OCI-LY7 (cell line): ENCODE measurements around the gene HCAR2. TPM values are rescaled to one million over a fixed set of nuclear protein-coding genes. Genes with fewer than 3 reads are reported as not detected.

Experiments used
- BruUV-seq: library from RNA; stranded (reverse); fragments of 400-500 nt; replicated peaks from 2 replicates; lab custom pipeline; 2021; lab: Mats Ljungman, UMichigan
- CTCF ChIA-PET: fragments of 300-600 bp; sonication (Branson Sonifier 250); formaldehyde crosslinking; loops from one replicate; lab custom pipeline; 2022; ENCODE audit warnings: antibody characterized with exemption; ENCODE audit not compliant: unreplicated experiment; lab: Charles Lee
- POLR2A ChIA-PET: fragments of 300-600 bp; sonication (Branson Sonifier 250); formaldehyde crosslinking; loops from one replicate; lab custom pipeline; 2022; ENCODE audit warnings: antibody characterized with exemption; lab: Charles Lee
- DNase-seq: peaks from one replicate; pipeline ENCODE4 v3.0.0-alpha.2; 2015; ENCODE audit warnings: low spot score
- H2AFZ ChIP-seq: fragments of 200-600 bp; sonication (generic), shearing (Covaris generic); 2 replicates; pipeline ENCODE4 v1.6.1; 2014; ENCODE audit warnings: mild to moderate bottlenecking, antibody characterized with exemption, low read length, moderate library complexity
- H3K27ac ChIP-seq: fragments of 200-600 bp; sonication (generic); 2 replicates; pipeline ENCODE4 v1.5.1; 2014; ENCODE audit warnings: mixed run types, low read depth, mild to moderate bottlenecking, moderate library complexity, low read length, inconsistent platforms; ENCODE audit not compliant: poor library complexity, severe bottlenecking
- H3K36me3 ChIP-seq: fragments of 200-600 bp; sonication (generic); 2 replicates; pipeline ENCODE4 v1.6.1; 2014; ENCODE audit warnings: mild to moderate bottlenecking, antibody characterized with exemption, low read length, moderate library complexity, mixed read lengths; ENCODE audit not compliant: insufficient read depth
- H3K4me1 ChIP-seq: fragments of 200-600 bp; sonication (generic); 2 replicates; pipeline ENCODE4 v1.5.1; 2014; ENCODE audit warnings: mild to moderate bottlenecking, low read length; ENCODE audit not compliant: insufficient read depth, poor library complexity, severe bottlenecking
- H3K4me2 ChIP-seq: fragments of 200-600 bp; sonication (generic); 2 replicates; pipeline ENCODE4 v1.6.1; 2014; ENCODE audit warnings: mild to moderate bottlenecking, low read length
- H3K4me3 ChIP-seq: fragments of 200-600 bp; sonication (generic); 2 replicates; pipeline ENCODE4 v1.5.1; 2014; ENCODE audit warnings: mild to moderate bottlenecking, low read depth, low read length; ENCODE audit not compliant: poor library complexity, severe bottlenecking
- H3K79me2 ChIP-seq: fragments of 200-600 bp; sonication (generic); 2 replicates; pipeline ENCODE4 v1.6.1; 2016; ENCODE audit warnings: low read depth, mild to moderate bottlenecking, low read length, moderate library complexity, mixed read lengths; ENCODE audit not compliant: insufficient read depth
- H3K9me2 ChIP-seq: fragments of 200-600 bp; sonication (generic); 2 replicates; pipeline ENCODE4 v1.6.1; 2016; ENCODE audit warnings: mild to moderate bottlenecking, low read length, mixed read lengths; ENCODE audit not compliant: insufficient read depth
- H3K9me3 ChIP-seq: fragments of 200-600 bp; sonication (generic); 2 replicates; pipeline ENCODE4 v1.6.1; 2014; ENCODE audit warnings: mild to moderate bottlenecking, mixed run types, low read length, mixed read lengths
- H4K20me1 ChIP-seq: fragments of 200-600 bp; sonication (generic); 2 replicates; pipeline ENCODE4 v1.6.1; 2014; ENCODE audit warnings: mild to moderate bottlenecking, antibody characterized with exemption, low read length, moderate library complexity, mixed read lengths; ENCODE audit not compliant: insufficient read depth
- EZH2phosphoT487 ChIP-seq: fragments of 200-600 bp; sonication (generic); IDR thresholded peaks from 2 replicates; pipeline ENCODE4 v1.6.1; 2018; ENCODE audit warnings: low read depth, borderline replicate concordance, mild to moderate bottlenecking, mixed run types, antibody characterized with exemption, low read length, moderate library complexity, mixed read lengths
- intact Hi-C: fragments of 100-400 bp; cut with micrococcal nuclease; formaldehyde crosslinking; loops from one replicate; pipeline ENCODE4 v1.10.0; 2022; ENCODE audit not compliant: unreplicated experiment
- total RNA-seq, 2 experiments: library from RNA; depleted of rRNA in 1 of 2; stranded (reverse); fragments of >200 nt in 1 of 2; shearing (Covaris generic) in 1 of 2; gene quantifications; 2 replicates each; pipeline ENCODE4 v1.2.3, GENCODE V29; 2014 to 2022
- TF ChIP-seq, protein P1 (sequence below): fragments of 200-600 bp; sonication (generic); conservative IDR thresholded peaks from 2 replicates; pipeline ENCODE4 v1.5.1; 2014; ENCODE audit warnings: mild to moderate bottlenecking, antibody characterized with exemption, low read length, moderate library complexity, mixed read lengths

The HCAR2 gene
- total RNA-seq, 2 experiments from 2014 or later, result not detected

DNA sequence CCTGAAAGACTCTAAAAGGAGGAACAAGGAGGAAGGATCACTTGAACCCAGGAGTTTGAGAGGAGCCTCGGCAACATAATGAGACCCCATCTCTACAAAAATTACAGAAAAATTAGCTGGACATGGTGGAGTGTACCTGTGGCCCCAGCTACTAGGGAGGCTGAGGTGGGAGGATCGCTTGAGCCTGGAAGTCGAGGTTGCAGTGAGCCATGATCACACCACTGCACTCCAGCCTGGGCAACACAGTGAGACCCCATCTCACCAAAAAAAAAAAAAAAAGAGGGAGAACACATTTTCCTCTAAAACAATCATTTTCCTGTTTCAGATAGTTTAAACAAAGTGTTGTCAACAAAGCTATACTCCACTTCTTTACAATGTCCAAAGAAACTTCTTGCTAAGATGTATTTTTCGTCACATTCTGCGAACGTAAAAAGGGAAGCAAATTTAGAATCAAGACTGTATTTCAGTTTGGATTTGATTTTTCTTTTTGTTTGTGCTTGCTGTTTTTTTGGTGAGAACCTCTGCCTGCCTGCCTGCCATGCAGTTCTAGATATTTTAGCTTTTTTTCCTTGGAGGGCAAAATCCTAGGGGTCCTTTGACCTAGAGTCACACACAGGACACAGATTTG is 22.4 kb upstream of the HCAR2 start:
- Histone ChIP-seq H4K20me1 (no peaks in the 10 kb centered on the region), H3K4me1 (peaks cover 28% of the 10 kb centered on the region), H3K4me2 (peak overlapping the region; percentile 48), H3K9me2 (no peaks in the 10 kb centered on the region), H3K79me2 (no peaks in the 10 kb centered on the region), H3K36me3 (no peaks in the 10 kb centered on the region), H3K9me3 (no peaks in the 10 kb centered on the region), H3K4me3 (no peak overlapping the region), H3K27ac (no peak overlapping the region), H2AFZ (peak overlapping the region; percentile 40; the same call in 1 of the 2 replicates)
- POLR2A ChIA-PET, result interaction anchor here (0.8 kb wide), 1 partner anchor 8 kb away, joined by 3 read pairs; no protein-coding TSS in a partner anchor
- no peak for DNase-seq
- CTCF ChIA-PET, result interaction anchor here (0.6 kb wide), 1 partner anchor 402 kb away, joined by 3 read pairs; no protein-coding TSS in a partner anchor
- intact Hi-C loops, result no loop called here
- BruUV-seq, result no TSS peak
- TF ChIP-seq EZH2phosphoT487, result no peak
- TF ChIP-seq, protein P1, sequence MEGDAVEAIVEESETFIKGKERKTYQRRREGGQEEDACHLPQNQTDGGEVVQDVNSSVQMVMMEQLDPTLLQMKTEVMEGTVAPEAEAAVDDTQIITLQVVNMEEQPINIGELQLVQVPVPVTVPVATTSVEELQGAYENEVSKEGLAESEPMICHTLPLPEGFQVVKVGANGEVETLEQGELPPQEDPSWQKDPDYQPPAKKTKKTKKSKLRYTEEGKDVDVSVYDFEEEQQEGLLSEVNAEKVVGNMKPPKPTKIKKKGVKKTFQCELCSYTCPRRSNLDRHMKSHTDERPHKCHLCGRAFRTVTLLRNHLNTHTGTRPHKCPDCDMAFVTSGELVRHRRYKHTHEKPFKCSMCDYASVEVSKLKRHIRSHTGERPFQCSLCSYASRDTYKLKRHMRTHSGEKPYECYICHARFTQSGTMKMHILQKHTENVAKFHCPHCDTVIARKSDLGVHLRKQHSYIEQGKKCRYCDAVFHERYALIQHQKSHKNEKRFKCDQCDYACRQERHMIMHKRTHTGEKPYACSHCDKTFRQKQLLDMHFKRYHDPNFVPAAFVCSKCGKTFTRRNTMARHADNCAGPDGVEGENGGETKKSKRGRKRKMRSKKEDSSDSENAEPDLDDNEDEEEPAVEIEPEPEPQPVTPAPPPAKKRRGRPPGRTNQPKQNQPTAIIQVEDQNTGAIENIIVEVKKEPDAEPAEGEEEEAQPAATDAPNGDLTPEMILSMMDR, result no peak

DNA sequence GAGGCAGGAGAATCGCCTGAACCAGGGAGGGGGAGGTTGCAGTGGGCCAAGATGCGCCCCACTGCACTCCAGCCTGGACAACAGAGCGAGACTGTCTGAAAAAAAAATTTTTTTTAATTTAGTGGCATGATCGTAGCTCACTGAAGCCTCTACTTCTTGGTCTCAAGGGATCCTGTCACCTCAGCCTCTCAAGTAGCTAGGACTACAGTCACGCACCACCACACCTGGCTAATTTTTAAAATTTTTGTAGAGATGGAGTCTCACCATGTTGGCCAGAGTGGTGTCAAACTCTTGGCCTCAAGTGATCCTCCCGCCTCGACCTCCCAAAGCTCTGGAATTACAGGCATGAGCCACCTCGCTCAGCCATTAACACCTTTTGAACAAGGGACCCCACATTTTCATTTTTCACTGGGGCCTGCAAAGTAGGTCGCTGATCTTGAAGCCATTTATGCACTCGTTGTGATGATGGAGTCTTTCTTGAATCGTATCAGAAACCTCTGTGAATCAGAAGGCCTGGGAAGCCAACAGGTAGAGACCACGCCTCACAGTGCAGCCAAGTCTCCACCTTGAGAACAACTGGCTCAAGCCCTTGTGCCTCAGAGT is 21.6 kb upstream of the HCAR2 start:
- no peaks in the 10 kb centered on the region for H4K20me1 ChIP-seq
- no peaks in the 10 kb centered on the region for H3K36me3 ChIP-seq
- DNase-seq, result peak; percentile 67
- POLR2A ChIA-PET, result interaction anchor here (0.6 kb wide), 1 partner anchor 516 kb away, joined by 5 read pairs; no protein-coding TSS in a partner anchor
- TF ChIP-seq, protein P1, result no peak
- no peak for TF ChIP-seq EZH2phosphoT487
- H3K9me2 ChIP-seq, result no peaks in the 10 kb centered on the region
- intact Hi-C loops, result no loop called here
- H3K9me3 ChIP-seq, result no peaks in the 10 kb centered on the region
- peak overlapping the region; percentile 86; the same call in 1 of the 2 replicates for H2AFZ ChIP-seq
- H3K79me2 ChIP-seq, result no peaks in the 10 kb centered on the region
- CTCF ChIA-PET, result interaction anchor here (0.6 kb wide), 1 partner anchor 401 kb away, joined by 3 read pairs; no protein-coding TSS in a partner anchor
- peak overlapping the region; percentile 7 for H3K27ac ChIP-seq
- no TSS peak for BruUV-seq
- peak overlapping the region; percentile 46 for H3K4me2 ChIP-seq
- H3K4me3 ChIP-seq, result no peak overlapping the region
- peaks cover 28% of the 10 kb centered on the region for H3K4me1 ChIP-seq
